Measurements from ENCODE around the gene VGLL3. TPM values are rescaled to one million over a fixed set of nuclear protein-coding genes. Genes with fewer than 3 reads are reported as not detected.

The VGLL3 gene
- total and polyA plus RNA-seq, 2 of the 4 experiments (the other 2 are of a cell fraction): 46.2 to 97.3 TPM

DNA sequence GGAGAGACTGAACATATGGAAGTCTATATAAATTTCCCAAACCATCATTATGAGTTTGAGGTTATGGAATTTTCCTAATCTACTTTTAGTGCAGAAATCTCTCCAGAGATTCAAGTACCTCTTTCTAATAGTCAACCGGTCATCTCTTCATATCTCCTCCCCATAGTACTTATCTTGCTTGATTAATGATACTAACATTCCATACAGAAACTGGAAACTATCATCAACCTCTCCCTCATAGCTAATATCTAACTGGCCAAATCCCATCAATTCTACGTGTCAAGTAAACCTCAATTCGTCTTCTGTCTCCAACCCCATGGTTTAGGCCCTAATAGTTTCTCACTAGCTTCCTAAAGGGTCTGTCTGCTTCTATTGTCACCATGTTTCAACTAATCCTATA lies 44.4 kb upstream of the VGLL3 start:
- Histone ChIP-seq H3K4me2 (ENCODE audit: low read depth, low read length) (no peak overlapping the region), H4K5ac (ENCODE audit: low read depth, low read length) (no peak overlapping the region), H3K36me3 (ENCODE audit: control insufficient read depth, insufficient read depth, low read length) (no peaks in the 10 kb centered on the region), H3K23ac (ENCODE audit: low read depth, low read length) (no peak overlapping the region), H3K14ac (replicated peaks; ENCODE audit: low read depth, low read length) (no peak overlapping the region), H4K20me1 (ENCODE audit: insufficient read depth, low read length) (no peaks in the 10 kb centered on the region), H2AK5ac (ENCODE audit: low read depth, low read length) (no peak overlapping the region), H3K4ac (ENCODE audit: low read depth, low read length) (no peak overlapping the region), H3K56ac (ENCODE audit: extremely low read depth, insufficient read depth, low read length) (no peak overlapping the region), H2AFZ (replicated peaks; ENCODE audit: low read length, poor library complexity) (no peak overlapping the region), H3K18ac (ENCODE audit: low read depth, low read length) (no peak overlapping the region), H3K9ac (ENCODE audit: low read depth, low read length) (no peak overlapping the region), H3K27ac (ENCODE audit: insufficient read depth, low read length) (no peak overlapping the region), H2BK120ac (ENCODE audit: low read depth, low read length) (no peak overlapping the region), H3K4me1 (ENCODE audit: control insufficient read depth, insufficient read depth, low read length) (no peaks in the 10 kb centered on the region), H2AK9ac (replicated peaks; ENCODE audit: low read depth, low read length, poor library complexity) (no peak overlapping the region), H3K9me3 (ENCODE audit: control insufficient read depth, insufficient read depth, low read length) (no peaks in the 10 kb centered on the region), H3K4me3 (ENCODE audit: insufficient read depth, low read depth, low read length) (no peak overlapping the region), H3K9me1 (ENCODE audit: insufficient read depth, low read length) (no peaks in the 10 kb centered on the region), H3K27me3 (ENCODE audit: control insufficient read depth, insufficient read depth, low read length) (no peaks in the 10 kb centered on the region), H4K8ac (ENCODE audit: low read depth in 2 of 2, low read length in 2 of 2) (no peak overlapping the region), H4K91ac (ENCODE audit: insufficient read depth, low read depth, low read length) (no peak overlapping the region), H2BK5ac (ENCODE audit: low read depth, low read length, poor library complexity, severe bottlenecking) (no peak overlapping the region), H3K79me1 (ENCODE audit: low read depth in 1 of 2, low read length in 2 of 2) (no peaks in the 10 kb centered on the region), H2BK20ac (ENCODE audit: low read depth, low read length) (no peak overlapping the region), H2BK15ac (ENCODE audit: low read depth, low read length) (no peak overlapping the region)
- POLR2A ChIA-PET (ENCODE audit: unreplicated experiment): no interaction called here
- 48% methylated on average over 2 of the region's 3 CpGs; no CpG with 5 or more reads in 1 of the 2 experiments for WGBS, 2 experiments (ENCODE audit: extremely low coverage in 2 of 2, insufficient read length in 1 of 2)
- DNase-seq: no peak
- intact Hi-C loops (cut with micrococcal nuclease): no loop called here
- BruUV-seq (replicated peaks): no TSS peak
- CTCF ChIA-PET: no interaction called here
- dilution Hi-C loops (cut with HindIII; ENCODE audit: low sequenced_read_pairs, unreplicated experiment): no loop called here
- no peak for ATAC-seq (ENCODE audit: low read depth)
- TF ChIP-seq CHD1 (IDR thresholded peaks at IDR 0.05; ENCODE audit: low read depth, low read length): no peak
- no peak for TF ChIP-seq MXI1 (IDR thresholded peaks at IDR 0.05; ENCODE audit: borderline replicate concordance, low read depth, low read length)
- TF ChIP-seq RCOR1 (IDR thresholded peaks at IDR 0.05; ENCODE audit: insufficient replicate concordance, low read length): no peak
- TF ChIP-seq RFX5 (IDR thresholded peaks at IDR 0.05; ENCODE audit: low read depth, low read length): no peak
- TF ChIP-seq BHLHE40 (IDR thresholded peaks at IDR 0.05; ENCODE audit: low read depth, low read length): no peak
- TF ChIP-seq, protein P1, sequence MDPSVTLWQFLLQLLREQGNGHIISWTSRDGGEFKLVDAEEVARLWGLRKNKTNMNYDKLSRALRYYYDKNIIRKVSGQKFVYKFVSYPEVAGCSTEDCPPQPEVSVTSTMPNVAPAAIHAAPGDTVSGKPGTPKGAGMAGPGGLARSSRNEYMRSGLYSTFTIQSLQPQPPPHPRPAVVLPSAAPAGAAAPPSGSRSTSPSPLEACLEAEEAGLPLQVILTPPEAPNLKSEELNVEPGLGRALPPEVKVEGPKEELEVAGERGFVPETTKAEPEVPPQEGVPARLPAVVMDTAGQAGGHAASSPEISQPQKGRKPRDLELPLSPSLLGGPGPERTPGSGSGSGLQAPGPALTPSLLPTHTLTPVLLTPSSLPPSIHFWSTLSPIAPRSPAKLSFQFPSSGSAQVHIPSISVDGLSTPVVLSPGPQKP (IDR thresholded peaks at IDR 0.05; ENCODE audit: borderline replicate concordance, low read depth, low read length): no peak
- TF ChIP-seq, protein P2, sequence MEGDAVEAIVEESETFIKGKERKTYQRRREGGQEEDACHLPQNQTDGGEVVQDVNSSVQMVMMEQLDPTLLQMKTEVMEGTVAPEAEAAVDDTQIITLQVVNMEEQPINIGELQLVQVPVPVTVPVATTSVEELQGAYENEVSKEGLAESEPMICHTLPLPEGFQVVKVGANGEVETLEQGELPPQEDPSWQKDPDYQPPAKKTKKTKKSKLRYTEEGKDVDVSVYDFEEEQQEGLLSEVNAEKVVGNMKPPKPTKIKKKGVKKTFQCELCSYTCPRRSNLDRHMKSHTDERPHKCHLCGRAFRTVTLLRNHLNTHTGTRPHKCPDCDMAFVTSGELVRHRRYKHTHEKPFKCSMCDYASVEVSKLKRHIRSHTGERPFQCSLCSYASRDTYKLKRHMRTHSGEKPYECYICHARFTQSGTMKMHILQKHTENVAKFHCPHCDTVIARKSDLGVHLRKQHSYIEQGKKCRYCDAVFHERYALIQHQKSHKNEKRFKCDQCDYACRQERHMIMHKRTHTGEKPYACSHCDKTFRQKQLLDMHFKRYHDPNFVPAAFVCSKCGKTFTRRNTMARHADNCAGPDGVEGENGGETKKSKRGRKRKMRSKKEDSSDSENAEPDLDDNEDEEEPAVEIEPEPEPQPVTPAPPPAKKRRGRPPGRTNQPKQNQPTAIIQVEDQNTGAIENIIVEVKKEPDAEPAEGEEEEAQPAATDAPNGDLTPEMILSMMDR (conservative IDR thresholded peaks at IDR 0.05; ENCODE audit: low read depth, low read length): no peak
- no peak for TF ChIP-seq NFE2L2 (IDR thresholded peaks at IDR 0.05; ENCODE audit: low read depth, low read length)
- TF ChIP-seq SMC3 (IDR thresholded peaks at IDR 0.05; ENCODE audit: low read depth, low read length): no peak
- no peak for TF ChIP-seq MAZ (IDR thresholded peaks at IDR 0.05; ENCODE audit: borderline replicate concordance, low read depth, low read length)
- TF ChIP-seq FOS (IDR thresholded peaks at IDR 0.05; ENCODE audit: low read depth, low read length): no peak
- TF ChIP-seq, protein P3, sequence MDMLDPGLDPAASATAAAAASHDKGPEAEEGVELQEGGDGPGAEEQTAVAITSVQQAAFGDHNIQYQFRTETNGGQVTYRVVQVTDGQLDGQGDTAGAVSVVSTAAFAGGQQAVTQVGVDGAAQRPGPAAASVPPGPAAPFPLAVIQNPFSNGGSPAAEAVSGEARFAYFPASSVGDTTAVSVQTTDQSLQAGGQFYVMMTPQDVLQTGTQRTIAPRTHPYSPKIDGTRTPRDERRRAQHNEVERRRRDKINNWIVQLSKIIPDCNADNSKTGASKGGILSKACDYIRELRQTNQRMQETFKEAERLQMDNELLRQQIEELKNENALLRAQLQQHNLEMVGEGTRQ (IDR thresholded peaks at IDR 0.05; ENCODE audit: low read depth, low read length): no peak
- no peak for TF ChIP-seq CEBPB (IDR thresholded peaks at IDR 0.05; ENCODE audit: low read depth, low read length)
- in situ Hi-C loops (cut with MboI; ENCODE audit: low sequenced_read_pairs): no loop called here
